HG03558 (cell line): ENCODE data around the gene IL1R2.

ENCODE experiments used
- ATAC-seq: cut with Tn5 transposase; IDR thresholded peaks from one replicate; pipeline ENCODE4 v1.9.1; 2021; ENCODE audit warnings: moderate number of reproducible peaks; ENCODE audit not compliant: unreplicated experiment; ENCODE audit errors: extremely low read depth

Gene IL1R2

DNA sequence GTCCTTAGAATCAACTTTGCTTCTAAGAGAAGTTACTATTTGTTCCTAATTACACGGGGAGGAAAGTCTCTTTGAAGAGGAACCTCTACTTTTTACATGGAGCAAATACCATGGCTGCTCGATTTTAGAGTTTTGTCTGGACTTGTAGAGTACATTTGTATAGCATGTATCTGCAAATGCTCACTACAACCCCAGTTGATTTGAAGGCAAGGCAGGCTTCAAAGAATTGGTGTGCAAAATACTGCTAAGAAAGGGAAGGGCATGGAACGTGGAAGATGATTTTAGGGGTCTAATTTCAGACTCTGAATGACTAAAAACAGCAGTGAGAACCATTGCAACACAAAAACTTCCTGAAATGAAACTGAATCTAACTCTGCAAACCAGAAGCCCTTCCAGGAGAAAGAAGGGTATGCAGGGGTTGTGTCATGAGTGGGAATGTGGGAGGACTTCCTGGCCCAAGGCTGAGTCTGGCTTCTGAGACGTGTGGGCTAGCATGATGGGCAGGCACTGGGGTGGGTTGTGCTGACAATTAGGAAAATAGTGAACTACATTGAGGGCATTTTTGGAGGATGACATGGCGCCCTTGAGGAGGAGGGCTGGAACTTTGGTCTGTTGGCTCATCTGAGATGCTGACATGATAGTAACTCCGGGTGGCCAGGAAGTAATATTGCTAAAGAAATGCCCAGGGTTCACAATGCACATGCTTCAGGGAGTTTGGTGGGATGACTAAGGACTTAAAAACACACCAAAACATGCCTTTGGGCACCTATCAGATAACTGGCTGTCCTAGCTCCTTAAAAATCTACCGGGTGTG, 18.9 kb upstream of the IL1R2 start:
- ATAC-seq: no peak

DNA sequence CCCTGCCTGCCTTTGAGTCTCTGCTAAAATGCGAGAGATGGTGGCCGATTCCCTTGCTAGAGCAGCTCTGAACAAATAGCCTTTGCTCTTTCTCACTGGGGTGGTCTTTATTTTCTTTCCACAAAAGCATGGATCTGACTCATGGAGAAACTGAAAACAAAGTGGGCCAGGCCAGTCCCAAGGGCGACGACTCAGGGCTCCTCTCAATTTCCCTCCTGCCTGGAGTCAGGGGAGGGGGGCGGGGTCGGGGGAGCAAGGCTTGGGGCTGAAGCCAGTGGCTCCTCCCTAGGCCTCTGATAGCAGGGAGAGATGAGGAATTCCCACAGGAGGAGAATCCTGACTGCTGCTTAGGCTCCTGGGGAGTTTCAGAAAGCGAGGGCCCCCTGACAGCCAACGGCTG, 17.1 kb upstream of the IL1R2 start:
- no peak for ATAC-seq

- no peak for ATAC-seq
These were observed 16.4 kb upstream of the IL1R2 start for GRCh38 chr2:101975171-101975870.

DNA sequence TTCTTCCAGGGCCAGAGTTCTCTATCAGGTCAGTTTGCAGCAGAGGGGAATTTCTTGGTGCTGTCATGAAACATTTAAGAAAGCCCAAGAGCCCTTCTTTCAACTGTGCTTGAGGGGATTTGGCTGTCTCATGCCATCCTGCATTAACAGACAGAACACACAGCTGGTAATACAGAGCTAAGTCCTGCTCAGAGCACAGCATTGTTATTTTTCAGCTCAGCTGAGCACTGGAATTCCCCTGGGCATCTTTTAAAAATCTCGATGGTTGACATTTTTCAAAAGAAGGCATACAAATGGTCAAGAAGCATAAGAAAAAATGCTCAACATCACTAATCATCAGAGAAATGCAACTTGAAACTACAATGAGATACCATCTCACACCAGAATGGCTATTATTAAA, 14.9 kb upstream of the IL1R2 start:
- no peak for ATAC-seq

DNA sequence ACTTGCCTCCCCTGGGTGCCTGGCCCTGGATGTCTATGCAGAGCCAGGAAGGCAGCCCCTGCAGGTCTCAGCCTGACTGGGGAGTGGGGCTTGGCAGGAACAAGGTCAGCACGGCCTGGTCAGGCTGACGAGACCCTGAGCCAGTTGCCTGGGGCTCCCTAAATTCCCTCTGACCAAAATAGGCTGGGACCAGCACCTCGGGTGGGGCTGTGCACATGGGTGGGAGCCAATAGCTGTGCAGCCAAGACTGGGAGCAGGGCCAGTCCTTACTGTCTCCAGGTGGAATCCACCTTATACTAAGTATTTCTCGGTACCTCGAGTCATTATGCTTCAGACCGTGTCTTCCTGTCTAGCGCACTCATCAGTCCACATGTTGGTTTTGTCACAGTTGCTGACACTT, 11.4 kb upstream of the IL1R2 start:
- no peak for ATAC-seq

DNA sequence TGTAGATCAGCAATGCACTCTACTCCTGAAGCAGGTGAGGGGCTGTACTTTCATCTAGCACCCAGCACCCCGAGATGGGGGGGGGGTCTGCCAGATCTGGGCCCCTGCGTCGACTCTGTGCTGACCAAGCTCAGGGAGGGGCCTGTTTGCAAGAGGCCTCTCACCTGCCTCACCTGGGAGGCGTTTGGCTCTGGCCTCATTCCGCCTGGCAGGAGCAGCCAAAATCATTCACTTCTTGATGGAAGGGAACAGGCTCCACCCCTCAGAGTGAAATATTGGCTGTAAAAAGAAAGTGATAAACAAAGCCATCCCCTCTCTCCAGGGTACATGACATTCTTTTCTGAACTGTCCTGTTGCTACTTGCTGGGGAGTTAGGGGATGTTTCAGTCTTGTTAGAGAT, 10.7 kb upstream of the IL1R2 start:
- no peak for ATAC-seq

- ATAC-seq: no peak
These were observed 10.3 kb upstream of the IL1R2 start for GRCh38 chr2:101981504-101981903.

DNA sequence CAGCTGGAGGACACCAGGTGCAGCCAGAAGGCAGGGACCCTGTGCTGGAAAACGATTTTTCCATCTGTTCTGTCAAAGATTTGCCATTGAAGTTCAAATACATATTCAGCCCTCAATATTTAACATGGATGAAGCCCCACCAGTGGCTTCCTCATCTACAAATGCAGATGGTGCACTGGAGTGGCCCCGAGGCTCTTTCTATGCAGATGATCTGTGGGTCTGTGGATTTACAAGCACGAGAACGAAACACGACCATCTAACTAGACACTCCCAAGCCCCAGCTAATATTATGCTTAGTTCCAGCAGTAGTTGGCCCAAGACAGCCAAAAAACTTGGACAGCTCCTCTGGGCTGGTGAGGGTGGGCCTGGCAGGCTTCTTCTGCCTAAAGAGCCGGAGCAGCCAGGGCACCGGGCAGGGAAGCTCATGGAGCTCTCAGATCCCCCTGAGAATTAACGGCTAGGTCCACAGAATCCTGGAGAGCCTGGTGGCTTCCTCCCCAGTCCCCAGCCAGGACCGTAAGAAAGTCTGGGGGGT, 9.2 kb upstream of the IL1R2 start:
- no peak for ATAC-seq

DNA sequence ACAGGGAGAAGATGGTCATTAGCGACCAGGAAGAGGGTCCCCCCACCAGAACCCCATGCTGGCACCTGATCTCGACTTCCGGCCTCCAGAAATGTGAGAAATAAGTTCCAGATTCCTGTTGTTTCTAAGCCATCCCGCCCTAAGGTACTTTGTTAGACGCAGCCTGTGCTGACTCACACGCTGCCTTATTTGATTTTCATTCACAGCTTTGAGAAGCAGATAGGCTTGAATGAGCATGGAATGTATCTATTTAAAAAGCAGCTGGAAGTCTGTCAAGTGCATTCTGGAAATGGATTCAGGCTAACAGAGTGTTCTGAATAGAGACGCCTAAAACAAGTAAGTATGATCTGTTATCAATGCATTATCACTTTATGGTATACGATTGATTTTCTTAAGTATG, 8.3 kb upstream of the IL1R2 start:
- no peak for ATAC-seq

DNA sequence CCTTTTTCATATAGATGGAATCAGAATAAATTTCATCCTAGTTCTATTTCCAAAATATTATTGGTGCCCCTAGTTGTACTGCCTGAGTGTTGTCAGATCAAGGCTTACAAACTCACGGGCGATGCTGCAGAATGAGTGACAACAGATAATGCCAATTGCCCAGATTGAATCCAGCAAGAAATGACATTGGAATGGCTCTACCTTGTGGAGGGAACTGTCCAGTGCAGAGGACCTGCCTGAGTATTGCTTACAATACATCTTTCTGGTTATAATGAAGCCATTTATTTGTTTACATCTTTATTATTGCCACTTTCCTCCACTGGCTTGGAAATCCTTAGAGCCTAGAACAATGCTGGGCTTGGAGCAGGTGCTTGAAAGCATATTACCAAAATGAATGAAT, 7.8 kb upstream of the IL1R2 start:
- ATAC-seq: no peak

DNA sequence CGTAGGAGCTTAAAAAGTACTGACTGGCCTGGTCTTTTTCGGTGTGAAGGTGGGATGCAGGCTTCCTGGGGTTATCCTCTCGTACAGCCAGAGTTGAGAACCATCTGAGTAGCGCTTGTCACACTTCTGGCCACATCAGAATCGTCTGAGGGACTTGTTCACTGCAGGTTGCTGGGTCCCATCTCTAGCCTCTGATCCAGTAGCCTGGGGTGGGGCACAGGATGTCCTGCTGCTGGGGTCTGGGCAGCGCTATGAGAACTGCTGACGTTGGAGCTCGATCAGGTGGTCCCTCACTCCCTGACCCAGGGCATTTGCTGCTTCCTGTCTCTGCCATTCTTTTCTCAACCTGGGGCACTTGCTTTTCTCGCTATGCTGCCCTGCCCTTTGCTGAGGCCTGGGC, 7.1 kb upstream of the IL1R2 start:
- ATAC-seq: no peak

DNA sequence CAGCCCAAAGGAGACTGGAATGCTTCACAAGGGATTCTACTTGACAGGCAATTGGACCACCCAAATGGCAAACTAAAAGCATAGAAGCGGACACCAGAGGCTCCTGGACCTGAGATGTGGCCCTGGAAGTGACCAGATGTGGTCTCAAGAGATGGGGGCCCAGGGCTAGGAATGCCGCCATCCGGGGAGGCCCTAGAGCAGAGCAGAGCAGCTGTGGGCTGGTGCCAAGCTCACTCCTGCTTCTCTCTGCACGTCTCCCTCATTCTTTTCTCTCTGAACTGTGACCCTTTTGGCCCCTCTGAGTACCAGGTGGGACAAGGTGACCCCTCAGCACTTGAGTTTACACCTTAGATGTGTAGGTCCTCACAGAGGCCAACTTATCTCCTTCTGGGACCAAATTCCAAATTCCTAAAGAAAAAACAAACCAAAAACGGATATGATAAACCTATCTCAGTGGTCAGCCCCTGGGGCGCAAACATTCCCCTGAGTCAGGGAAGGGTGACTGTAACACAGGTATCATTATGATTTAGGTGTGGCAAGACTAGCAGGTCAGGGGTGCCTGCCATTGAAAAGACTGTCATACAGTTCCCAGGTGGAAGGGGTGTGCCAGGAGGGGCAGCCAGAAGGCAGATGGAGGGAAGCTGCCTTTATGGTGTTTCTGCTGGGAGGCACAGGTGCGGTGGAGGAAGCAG, 6.5 kb upstream of the IL1R2 start:
- ATAC-seq: no peak

DNA sequence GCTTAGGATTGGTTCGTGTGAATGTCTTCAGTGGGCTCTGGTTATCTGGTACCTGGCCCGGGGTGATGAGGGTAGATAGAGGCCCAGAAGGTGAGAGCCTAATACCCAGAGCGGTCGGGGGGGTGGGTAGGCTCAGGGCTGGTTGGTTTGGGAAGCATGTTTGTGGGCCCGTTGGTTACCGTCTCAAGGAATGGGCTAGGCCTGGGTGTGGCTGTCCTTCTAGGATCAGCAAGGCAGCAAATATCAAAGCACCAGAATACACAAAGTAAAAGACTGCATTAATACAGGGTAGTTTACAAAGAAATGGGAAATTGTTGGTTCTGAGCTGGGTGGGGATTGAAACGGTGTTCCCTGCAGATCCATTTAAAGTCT, 6.0 kb upstream of the IL1R2 start:
- ATAC-seq: no peak

GRCh38 chr2:101986376-101986775, 5.4 kb upstream of the IL1R2 start:
- no peak for ATAC-seq

GRCh38 chr2:101986804-101987740, 4.7 kb upstream of the IL1R2 start:
- ATAC-seq: no peak

GRCh38 chr2:101987832-101988231, 3.9 kb upstream of the IL1R2 start:
- ATAC-seq: no peak

DNA sequence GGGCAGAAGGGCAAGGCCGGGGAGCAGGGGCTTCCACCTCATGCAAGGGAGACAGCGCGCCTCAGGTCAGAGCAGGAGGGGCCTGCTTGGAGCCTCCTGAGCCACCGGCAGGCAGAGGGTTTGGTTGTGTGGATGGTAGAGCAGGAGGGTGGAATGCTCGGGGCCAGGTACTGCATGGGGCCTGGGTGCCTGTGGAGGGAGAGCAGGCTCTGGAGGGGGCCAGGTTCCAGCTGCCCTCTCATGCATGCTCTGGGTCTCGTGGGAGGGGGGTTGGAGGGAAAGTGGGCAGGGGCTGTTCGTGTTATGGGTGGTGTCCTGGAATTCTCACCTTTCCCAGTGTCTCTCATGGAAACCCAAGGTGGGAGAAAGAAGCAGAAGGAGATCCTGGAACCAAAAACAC, 3.2 kb upstream of the IL1R2 start:
- ATAC-seq: no peak

DNA sequence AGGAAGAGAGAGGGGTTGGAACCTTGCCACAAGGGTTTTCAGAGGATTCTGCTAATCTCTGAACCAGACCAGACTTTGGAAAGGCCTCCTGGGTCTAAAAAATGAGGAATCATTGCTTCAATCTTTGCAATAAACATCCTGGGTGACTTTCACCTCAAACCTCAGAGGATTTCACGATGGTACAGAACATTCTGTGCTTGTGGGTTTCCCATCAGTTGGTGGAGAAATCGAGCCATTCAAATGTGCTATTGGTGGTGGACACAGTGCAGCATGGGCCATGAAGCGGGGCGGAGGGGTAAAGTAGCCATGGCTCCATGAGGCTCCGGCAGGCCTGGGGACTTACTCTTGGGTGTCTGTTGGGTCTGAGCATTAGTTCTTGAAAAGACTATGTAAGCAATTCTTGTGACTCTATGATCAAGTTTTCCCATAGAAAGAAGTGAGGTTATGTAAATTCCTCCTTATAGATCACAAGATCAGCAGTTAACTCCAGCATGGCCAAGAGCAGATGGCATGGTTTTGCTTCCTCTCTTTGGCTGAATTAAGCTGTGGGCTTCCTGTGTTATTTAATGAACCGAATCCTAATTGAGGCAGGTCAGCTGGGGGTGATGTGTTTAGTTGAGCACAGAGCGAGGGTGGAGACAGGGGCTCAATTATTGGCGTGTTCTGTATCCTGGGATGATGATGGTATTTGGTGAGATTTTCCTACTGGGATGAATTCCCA, 1.9 kb upstream of the IL1R2 start:
- ATAC-seq: no peak

DNA sequence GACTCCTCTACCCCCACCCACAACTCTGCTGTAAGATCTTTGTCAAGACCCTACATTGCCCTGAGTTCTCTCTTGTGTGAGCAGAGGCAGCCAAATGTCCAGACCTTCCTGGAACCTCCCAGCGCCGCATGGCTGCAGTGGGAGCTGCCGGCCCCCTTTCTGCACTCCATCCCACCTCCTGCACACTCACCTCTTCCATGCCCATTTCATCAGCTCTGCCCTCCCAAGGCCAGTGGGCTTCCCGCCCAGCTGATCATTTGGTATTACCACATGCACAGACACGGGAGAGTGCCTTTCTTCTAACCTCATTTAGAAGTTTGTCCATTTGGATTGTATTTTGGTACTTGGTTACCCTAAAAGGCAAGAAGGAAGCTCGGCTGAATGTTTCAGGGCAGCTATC, 2.0 kb downstream of the IL1R2 start:
- no peak for ATAC-seq
